AG08395 (cell line): ENCODE results near the gene GLI1.

Source experiments
- DNase-seq: peaks from one replicate; pipeline ENCODE4 v3.0.0; 2012; ENCODE audit warnings: mixed read lengths, low spot score

The GLI1 gene

GRCh38 chr12:57461276-57461916, 1.8 kb downstream of the GLI1 start:
- peak; percentile 58 for DNase-seq

- no peak for DNase-seq
Measured at GRCh38 chr12:57461917-57462250, 2.3 kb downstream of the GLI1 start.

GRCh38 chr12:57462251-57462911, 2.8 kb downstream of the GLI1 start:
- DNase-seq = peak; percentile 89

- no peak for DNase-seq
Measured at GRCh38 chr12:57462912-57463253, 3.3 kb downstream of the GLI1 start.

- DNase-seq = no peak
Measured at GRCh38 chr12:57464569-57464968, 5.0 kb downstream of the GLI1 start.

GRCh38 chr12:57465030-57465746, 5.6 kb downstream of the GLI1 start:
- DNase-seq = no peak

- DNase-seq = no peak
Measured at GRCh38 chr12:57465747-57466505, 6.3 kb downstream of the GLI1 start.

- no peak for DNase-seq
Measured at GRCh38 chr12:57467212-57467874, 7.8 kb downstream of the GLI1 start.

- no peak for DNase-seq
Measured at GRCh38 chr12:57467915-57468314, 8.3 kb downstream of the GLI1 start.

- no peak for DNase-seq
Measured at GRCh38 chr12:57469296-57470164, 9.9 kb downstream of the GLI1 start.

- DNase-seq = no peak
Measured at GRCh38 chr12:57470286-57470969, 10.8 kb downstream of the GLI1 start.

- DNase-seq = no peak
Measured at GRCh38 chr12:57470970-57471656, 11.5 kb downstream of the GLI1 start.

GRCh38 chr12:57471661-57472060, 12.1 kb downstream of the GLI1 start:
- no peak for DNase-seq

- DNase-seq = no peak
Measured at GRCh38 chr12:57472391-57472790, 12.8 kb downstream of the GLI1 start.

- DNase-seq = no peak
Measured at GRCh38 chr12:57473392-57473791, 13.8 kb downstream of the GLI1 start.

GRCh38 chr12:57473886-57474285, 14.3 kb downstream of the GLI1 start:
- DNase-seq = no peak

GRCh38 chr12:57474430-57474829, 14.8 kb downstream of the GLI1 start:
- no peak for DNase-seq

GRCh38 chr12:57474862-57475261, 15.3 kb downstream of the GLI1 start:
- no peak for DNase-seq

GRCh38 chr12:57475271-57476161, 15.9 kb downstream of the GLI1 start:
- peak; percentile 52 for DNase-seq
